PC-3 (cell line): Measurements from ENCODE around the gene COL4A6. TPM values are rescaled to one million over a fixed set of nuclear protein-coding genes. Genes with fewer than 3 reads are reported as not detected.

Source experiments
- ATAC-seq: fragments of 200-7000 bp; cut with Tn5 transposase; 2 replicates; pipeline ENCODE4 v1.9.1; 2020; ENCODE audit warnings: mild to moderate bottlenecking, moderate library complexity
- BruUV-seq: library from RNA; stranded (reverse); fragments of 400-500 nt; replicated peaks from 2 replicates; lab custom pipeline; 2021; lab: Mats Ljungman, UMichigan
- CTCF ChIA-PET: fragments of 300-600 bp; sonication (Branson Sonifier 250); formaldehyde crosslinking; loops from one replicate; lab custom pipeline; 2022; ENCODE audit warnings: antibody characterized with exemption; lab: Charles Lee
- POLR2A ChIA-PET: fragments of 300-600 bp; sonication (Branson Sonifier 250); formaldehyde crosslinking; loops from one replicate; lab custom pipeline; 2022; ENCODE audit warnings: antibody characterized with exemption; ENCODE audit not compliant: unreplicated experiment; lab: Charles Lee
- DNase-seq: peaks from one replicate; pipeline ENCODE4 v3.0.0-alpha.2; 2015
- H2AFZ ChIP-seq: fragments of 300-600 bp; sonication (generic); 2 replicates; pipeline ENCODE4 v1.6.0; 2016; ENCODE audit warnings: antibody characterized with exemption, low read length
- H3F3A ChIP-seq: fragments of 300-600 bp; sonication (generic); one replicate; pipeline ENCODE4 v1.6.0; 2017; ENCODE audit warnings: antibody characterized with exemption, low read length, control low read depth, mild to moderate bottlenecking; ENCODE audit not compliant: unreplicated experiment
- H3K27ac ChIP-seq: fragments of 300-600 bp; sonication (generic); 2 replicates; pipeline ENCODE4 v1.5.1; 2016; ENCODE audit warnings: mild to moderate bottlenecking, low read length
- H3K27me3 ChIP-seq: fragments of 300-600 bp; sonication (generic); 2 replicates; pipeline ENCODE4 v1.6.1; 2016; ENCODE audit warnings: low read length, mixed read lengths
- H3K36me3 ChIP-seq: fragments of 300-600 bp; sonication (generic); 2 replicates; pipeline ENCODE4 v1.6.1; 2016; ENCODE audit warnings: low read depth, mixed run types, low read length, mixed read lengths
- H3K4me1 ChIP-seq: fragments of 300-600 bp; sonication (generic); 2 replicates; pipeline ENCODE4 v1.5.1; 2016; ENCODE audit warnings: low read length; ENCODE audit not compliant: insufficient read depth
- H3K4me2 ChIP-seq: fragments of 300-600 bp; sonication (generic); 2 replicates; pipeline ENCODE4 v1.6.0; 2016; ENCODE audit warnings: low read length
- H3K4me3 ChIP-seq: fragments of 300-600 bp; sonication (generic); 2 replicates; pipeline ENCODE4 v1.5.1; 2016; ENCODE audit warnings: mild to moderate bottlenecking, low read length, mixed read lengths
- H3K79me2 ChIP-seq: fragments of 300-600 bp; sonication (generic); 2 replicates; pipeline ENCODE4 v1.6.1; 2017; ENCODE audit warnings: low read length, mixed read lengths
- H3K9ac ChIP-seq: fragments of 300-600 bp; sonication (generic); 2 replicates; pipeline ENCODE4 v1.6.0; 2016; ENCODE audit warnings: mild to moderate bottlenecking, low read length
- H3K9me2 ChIP-seq: fragments of 300-600 bp; sonication (generic); replicated peaks from 2 replicates; pipeline ENCODE4 v1.6.1; 2016; ENCODE audit warnings: mixed run types, low read length, mixed read lengths
- H3K9me3 ChIP-seq: fragments of 300-600 bp; sonication (generic); 2 replicates; pipeline ENCODE4 v1.6.1; 2016; ENCODE audit warnings: low read length, mixed read lengths
- H4K20me1 ChIP-seq: fragments of 300-600 bp; sonication (generic); 2 replicates; pipeline ENCODE4 v1.6.1; 2016; ENCODE audit warnings: low read length, mixed read lengths
- EZH2 ChIP-seq: fragments of 300-600 bp; sonication (generic); IDR thresholded peaks from one replicate; pipeline ENCODE4 v1.6.1; 2017; ENCODE audit warnings: antibody characterized with exemption, mild to moderate bottlenecking, low read length; ENCODE audit not compliant: unreplicated experiment
- EZH2phosphoT487 ChIP-seq: fragments of 300-600 bp; sonication (generic); IDR thresholded peaks from 2 replicates; pipeline ENCODE4 v1.6.1; 2018; ENCODE audit warnings: mild to moderate bottlenecking, antibody characterized with exemption, low read length, borderline replicate concordance
- intact Hi-C: fragments of 100-400 bp; cut with micrococcal nuclease; formaldehyde crosslinking; loops from 2 replicates; pipeline ENCODE4 v1.9.0; 2023
- total RNA-seq: library from RNA; depleted of rRNA; stranded (reverse); fragments of >200 nt; gene quantifications from 2 replicates; pipeline ENCODE4 v1.2.3, GENCODE V29; 2014
- TF ChIP-seq, protein P1 (sequence below): fragments of 300-600 bp; sonication (generic); conservative IDR thresholded peaks from 2 replicates; pipeline ENCODE4 v1.5.1; 2017; ENCODE audit warnings: antibody characterized with exemption, low read depth, mild to moderate bottlenecking, low read length

COL4A6 gene
- total RNA-seq, 1 experiment from 2014 or later, result 4.4 TPM

DNA sequence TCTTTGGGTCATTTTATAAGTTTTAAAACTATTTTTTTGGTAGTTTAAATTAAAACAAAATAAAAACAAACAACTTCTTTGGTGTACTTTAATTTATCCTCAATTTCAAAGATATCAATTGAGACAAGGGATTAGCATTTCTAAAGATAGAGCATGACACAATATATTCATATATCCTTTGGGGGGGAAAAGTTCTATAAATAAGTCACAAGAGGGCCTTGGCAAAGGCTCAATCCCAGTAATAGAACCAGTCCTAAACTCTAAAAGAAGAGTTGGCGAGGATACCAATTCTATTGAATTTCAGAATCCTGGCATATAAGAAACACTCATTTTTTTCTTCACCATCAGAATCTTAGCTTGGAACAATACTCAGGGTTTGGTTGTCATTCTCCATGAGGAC, 89.7 kb downstream of the COL4A6 start:
- DNase-seq (no peak), ATAC-seq (no peak)
- H3K79me2 ChIP-seq, result no peaks in the 10 kb centered on the region
- H2AFZ ChIP-seq, result no peak overlapping the region
- no peaks in the 10 kb centered on the region for H3F3A ChIP-seq
- H3K36me3 ChIP-seq, result no peaks in the 10 kb centered on the region
- H3K9me3 ChIP-seq, result no peaks in the 10 kb centered on the region
- CTCF ChIA-PET, result no interaction called here
- intact Hi-C loops, result no loop called here
- POLR2A ChIA-PET, result no interaction called here
- no TSS peak for BruUV-seq
- TF ChIP-seq, protein P1, sequence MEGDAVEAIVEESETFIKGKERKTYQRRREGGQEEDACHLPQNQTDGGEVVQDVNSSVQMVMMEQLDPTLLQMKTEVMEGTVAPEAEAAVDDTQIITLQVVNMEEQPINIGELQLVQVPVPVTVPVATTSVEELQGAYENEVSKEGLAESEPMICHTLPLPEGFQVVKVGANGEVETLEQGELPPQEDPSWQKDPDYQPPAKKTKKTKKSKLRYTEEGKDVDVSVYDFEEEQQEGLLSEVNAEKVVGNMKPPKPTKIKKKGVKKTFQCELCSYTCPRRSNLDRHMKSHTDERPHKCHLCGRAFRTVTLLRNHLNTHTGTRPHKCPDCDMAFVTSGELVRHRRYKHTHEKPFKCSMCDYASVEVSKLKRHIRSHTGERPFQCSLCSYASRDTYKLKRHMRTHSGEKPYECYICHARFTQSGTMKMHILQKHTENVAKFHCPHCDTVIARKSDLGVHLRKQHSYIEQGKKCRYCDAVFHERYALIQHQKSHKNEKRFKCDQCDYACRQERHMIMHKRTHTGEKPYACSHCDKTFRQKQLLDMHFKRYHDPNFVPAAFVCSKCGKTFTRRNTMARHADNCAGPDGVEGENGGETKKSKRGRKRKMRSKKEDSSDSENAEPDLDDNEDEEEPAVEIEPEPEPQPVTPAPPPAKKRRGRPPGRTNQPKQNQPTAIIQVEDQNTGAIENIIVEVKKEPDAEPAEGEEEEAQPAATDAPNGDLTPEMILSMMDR, result no peak
- TF ChIP-seq EZH2phosphoT487, result no peak
- no peak for TF ChIP-seq EZH2
- H3K4me1 ChIP-seq, result peaks cover 11% of the 10 kb centered on the region; the same call in 1 of the 2 replicates
- no peak overlapping the region for H3K4me3 ChIP-seq
- H3K9ac ChIP-seq, result no peak overlapping the region
- H3K9me2 ChIP-seq, result no peaks in the 10 kb centered on the region
- H3K27me3 ChIP-seq, result no peaks in the 10 kb centered on the region
- no peak overlapping the region for H3K4me2 ChIP-seq
- H3K27ac ChIP-seq, result no peak overlapping the region
- no peaks in the 10 kb centered on the region for H4K20me1 ChIP-seq

DNA sequence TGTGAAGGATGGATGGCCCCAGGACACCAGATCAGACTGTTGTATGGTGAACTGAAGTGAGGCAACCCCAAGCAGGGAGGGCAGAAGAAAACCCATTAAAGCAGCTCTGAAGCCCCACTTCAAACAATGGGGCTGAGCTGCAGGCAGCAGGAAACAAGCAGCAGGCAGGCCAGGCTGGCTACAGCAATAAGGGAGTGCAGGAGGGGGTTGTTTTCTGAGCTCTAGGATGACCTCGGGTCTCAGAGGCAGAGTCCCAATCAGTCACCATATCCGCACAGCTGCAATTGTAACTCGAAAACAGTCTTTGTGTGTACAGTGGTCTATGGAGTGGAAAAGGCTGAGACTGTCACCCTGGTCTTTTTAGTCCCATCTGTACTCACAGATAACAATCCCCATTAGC, 90.4 kb downstream of the COL4A6 start:
- no peaks in the 10 kb centered on the region for H3K27me3 ChIP-seq
- H3K79me2 ChIP-seq, result no peaks in the 10 kb centered on the region
- H3K4me3 ChIP-seq, result no peak overlapping the region
- no peaks in the 10 kb centered on the region for H4K20me1 ChIP-seq
- intact Hi-C loops, result no loop called here
- no peak for ATAC-seq
- no peak overlapping the region for H3K27ac ChIP-seq
- H3K9ac ChIP-seq, result no peak overlapping the region
- H2AFZ ChIP-seq, result no peak overlapping the region
- H3F3A ChIP-seq, result no peaks in the 10 kb centered on the region
- H3K9me2 ChIP-seq, result no peaks in the 10 kb centered on the region
- POLR2A ChIA-PET, result no interaction called here
- H3K4me2 ChIP-seq, result no peak overlapping the region
- H3K4me1 ChIP-seq, result peaks cover 14% of the 10 kb centered on the region; the same call in 1 of the 2 replicates
- TF ChIP-seq, protein P1, result no peak
- TF ChIP-seq EZH2 (no peak), EZH2phosphoT487 (no peak)
- DNase-seq, result no peak
- H3K36me3 ChIP-seq, result no peaks in the 10 kb centered on the region
- H3K9me3 ChIP-seq, result no peaks in the 10 kb centered on the region
- CTCF ChIA-PET, result no interaction called here
- no TSS peak for BruUV-seq

DNA sequence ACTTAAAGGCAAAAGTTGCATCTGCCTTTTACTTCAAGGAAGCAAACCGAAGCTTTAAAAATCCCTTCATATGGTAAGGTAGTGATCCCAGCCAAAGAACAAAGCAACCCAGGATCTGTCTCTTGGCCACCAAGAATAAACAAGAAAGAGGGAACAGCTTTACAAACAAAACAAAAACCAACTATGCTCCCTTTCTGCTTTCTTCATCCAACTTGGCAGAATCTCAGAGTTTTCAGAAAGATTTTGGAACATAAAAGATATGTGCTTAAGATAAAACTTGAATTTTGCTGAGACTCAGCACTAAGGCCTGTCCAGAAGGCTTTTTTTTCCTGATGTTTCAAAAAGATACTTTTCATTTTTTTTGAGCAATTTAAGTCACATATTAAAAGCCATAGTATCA, 94.0 kb downstream of the COL4A6 start:
- Histone ChIP-seq H3K9me2 (no peaks in the 10 kb centered on the region), H3K4me1 (peaks cover 14% of the 10 kb centered on the region; the same call in 1 of the 2 replicates), H3K4me3 (no peak overlapping the region), H3K36me3 (no peaks in the 10 kb centered on the region), H3K79me2 (no peaks in the 10 kb centered on the region), H2AFZ (no peak overlapping the region), H3K27me3 (no peaks in the 10 kb centered on the region), H3K4me2 (no peak overlapping the region), H3F3A (no peaks in the 10 kb centered on the region), H4K20me1 (no peaks in the 10 kb centered on the region), H3K9ac (no peak overlapping the region), H3K9me3 (no peaks in the 10 kb centered on the region), H3K27ac (peak overlapping the region; percentile 31)
- intact Hi-C loops, result loop anchor here (5.0 kb wide), 1 partner anchor 53 kb away; no protein-coding TSS in a partner anchor
- ATAC-seq, result no peak
- CTCF ChIA-PET, result no interaction called here
- no TSS peak for BruUV-seq
- POLR2A ChIA-PET, result no interaction called here
- no peak for DNase-seq
- TF ChIP-seq, protein P1, result no peak
- TF ChIP-seq EZH2, result no peak
- TF ChIP-seq EZH2phosphoT487, result no peak
